HepG2 (cell line): ENCODE results near the gene ARVCF. TPM values are rescaled to one million over a fixed set of nuclear protein-coding genes. Genes with fewer than 3 reads are reported as not detected.

Experiments
- HIC2 ChIP-seq: sonication (generic); formaldehyde crosslinking; IDR thresholded peaks from 2 replicates; pipeline ENCODE4 v1.9.0; 2022; ENCODE audit warnings: low read depth, missing genetic modification reagents
- PHB2 ChIP-seq: fragments of 450-650 bp; IDR thresholded peaks from 2 replicates; pipeline ENCODE4 v1.6.1; 2018; ENCODE audit not compliant: partially characterized antibody
- ZBTB38 ChIP-seq: sonication (generic); formaldehyde crosslinking; IDR thresholded peaks from 2 replicates; pipeline ENCODE4 v1.5.1; 2020; ENCODE audit warnings: mild to moderate bottlenecking, missing genetic modification reagents
- ZNF10 ChIP-seq: sonication (generic); formaldehyde crosslinking; IDR thresholded peaks from 2 replicates; pipeline ENCODE4 v1.4.0; 2020; ENCODE audit warnings: mild to moderate bottlenecking, low read depth, missing genetic modification reagents, borderline replicate concordance
- ZNF670 ChIP-seq: sonication (generic); formaldehyde crosslinking; IDR thresholded peaks from 2 replicates; pipeline ENCODE4 v1.8.0; 2022; ENCODE audit warnings: mild to moderate bottlenecking, missing genetic modification reagents, borderline replicate concordance
- ZNF687 ChIP-seq: sonication (generic); formaldehyde crosslinking; IDR thresholded peaks from 2 replicates; pipeline ENCODE4 v1.5.1; 2020; ENCODE audit warnings: mild to moderate bottlenecking, missing genetic modification reagents, moderate library complexity
- polyA plus RNA-seq, 8 experiments: library from polyadenylated mRNA; depleted of rRNA in 3 of 8; stranded (reverse) in 7 of 8; unstranded in 1 of 8; fragments of >200 nt; fragmentation: Illumina TruSeq in 4 of 8; extraction: Trizol in 4 of 8; gene quantifications; 2 replicates each; pipeline versions ENCODE4 v1.2.1 to v1.2.3, GENCODE V29; 2011 to 2016; ENCODE audit warnings: low read depth in 4 of 8, missing spikeins in 1 of 8, mixed read lengths in 1 of 8; ENCODE audit not compliant: insufficient read depth in 1 of 8
- total RNA-seq, 5 experiments: library from RNA; depleted of rRNA; stranded (reverse); fragments of >200 nt; fragmentation: Illumina TruSeq; extraction: Trizol; gene quantifications; 2 replicates each; pipeline ENCODE4 v1.2.3, GENCODE V29; 2016; ENCODE audit warnings: low read depth in 1 of 5

ARVCF gene
- total and polyA plus RNA-seq, 2 of the 13 experiments (the other 11 are each of a cell fraction or from before 2014, with no cell fraction given): 16.4 to 17.7 TPM

- TF ChIP-seq ZNF670 (CRISPR knock-in tag) (no peak), ZBTB38 (CRISPR knock-in tag) (0 out of 2 replicates have a peak, but pooled peaks have one; percentile 60), HIC2 (peak; percentile 85; the same call in 1 of the 2 replicates), ZNF10 (CRISPR knock-in tag) (no peak), ZNF687 (CRISPR knock-in tag) (peak; percentile 76), PHB2 (no peak)
These were observed 55.4 kb downstream of the ARVCF start (continued) for GRCh38 chr22:19961201-19961580.
